CD1c-positive myeloid dendritic cell (primary cell): Measurements from ENCODE around the gene EFNB2.

ENCODE experiments used
- DNase-seq: peaks from one replicate; pipeline ENCODE4 v3.0.0-alpha.2; 2016; ENCODE audit errors: extremely low spot score

EFNB2 gene

DNA sequence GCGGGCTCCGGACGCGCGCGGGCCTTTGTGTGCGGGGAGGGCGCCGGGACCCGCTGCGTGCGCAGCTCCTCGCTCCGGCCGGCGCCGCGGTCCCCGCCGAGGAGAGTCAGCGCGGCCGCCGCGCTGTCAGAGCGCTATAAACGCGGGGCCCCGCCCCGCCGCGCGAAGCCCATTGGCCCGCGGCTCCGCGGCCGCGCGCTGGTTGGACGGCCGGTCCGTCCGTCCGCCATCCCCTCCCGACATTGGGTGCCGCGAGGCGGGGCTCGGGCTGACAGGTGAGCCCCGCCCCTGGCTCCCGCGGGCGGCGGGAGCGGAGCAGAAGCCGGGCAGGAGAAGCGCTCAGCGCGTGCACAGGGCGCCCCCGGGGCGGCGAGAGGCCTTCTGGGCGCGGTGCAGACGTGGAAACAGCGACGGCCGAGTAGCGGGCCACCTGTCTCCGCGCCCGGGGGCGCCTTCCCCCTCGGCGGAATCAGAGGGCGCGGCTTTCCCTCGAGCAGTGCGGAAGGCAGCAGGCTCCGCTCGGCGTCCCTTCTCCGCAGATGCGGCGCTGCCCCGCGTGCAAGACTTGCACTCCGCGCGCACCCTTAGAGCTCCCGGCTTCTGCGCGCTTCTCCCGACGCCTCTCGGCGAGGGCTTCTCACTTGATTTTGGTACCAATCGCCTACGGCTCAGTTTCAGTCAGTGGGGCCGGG is at the start of gene EFNB2:
Gene EFNB2, minus strand, starts transcription at position 111 of the 692 bp plus-strand sequence. CDS start 698 bp downstream, outside the sequence.
- peak; percentile 95 for DNase-seq

DNA sequence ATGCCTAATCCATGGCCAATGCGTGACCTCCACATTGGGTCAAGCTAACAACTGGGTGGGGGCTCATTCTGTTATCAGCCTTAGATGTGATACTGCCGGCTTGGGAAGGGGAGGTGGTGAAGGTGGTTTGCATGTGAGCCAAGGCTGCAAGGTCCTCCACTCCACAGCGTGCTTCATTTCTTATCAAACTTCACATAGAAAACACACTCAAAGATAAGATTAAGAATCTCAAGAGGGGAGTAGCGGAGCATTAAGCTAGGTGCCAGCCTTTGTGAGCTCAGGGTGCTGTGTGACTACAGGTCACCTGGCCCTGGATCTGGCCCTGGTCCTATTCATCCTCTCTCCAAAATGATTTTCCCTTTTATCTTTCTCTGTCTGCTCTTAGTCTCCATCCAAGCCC is 45.8 kb upstream of the EFNB2 start:
- DNase-seq = no peak

GRCh38 chr13:106575896-106576295 is 40.4 kb upstream of the EFNB2 start:
- no peak for DNase-seq

DNA sequence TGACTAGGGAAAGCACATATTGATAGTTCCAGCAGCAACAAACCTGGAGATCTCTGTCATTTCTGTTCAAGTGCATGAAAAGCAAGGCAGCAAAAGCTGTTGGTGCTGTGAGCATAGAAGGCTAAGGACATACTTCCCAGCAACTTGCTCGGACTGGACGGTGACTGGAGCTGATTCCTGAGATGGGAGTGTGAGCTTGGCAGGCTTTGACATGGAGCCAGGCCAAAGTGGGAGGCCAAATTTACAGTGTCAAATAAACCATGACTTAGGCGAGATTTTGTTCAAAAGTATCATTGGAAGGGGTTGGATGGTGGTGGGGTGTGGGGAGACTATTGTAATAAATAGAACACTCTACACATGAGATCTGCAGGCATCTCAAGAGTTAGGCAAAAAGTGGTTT is 38.4 kb upstream of the EFNB2 start:
- DNase-seq = no peak

DNA sequence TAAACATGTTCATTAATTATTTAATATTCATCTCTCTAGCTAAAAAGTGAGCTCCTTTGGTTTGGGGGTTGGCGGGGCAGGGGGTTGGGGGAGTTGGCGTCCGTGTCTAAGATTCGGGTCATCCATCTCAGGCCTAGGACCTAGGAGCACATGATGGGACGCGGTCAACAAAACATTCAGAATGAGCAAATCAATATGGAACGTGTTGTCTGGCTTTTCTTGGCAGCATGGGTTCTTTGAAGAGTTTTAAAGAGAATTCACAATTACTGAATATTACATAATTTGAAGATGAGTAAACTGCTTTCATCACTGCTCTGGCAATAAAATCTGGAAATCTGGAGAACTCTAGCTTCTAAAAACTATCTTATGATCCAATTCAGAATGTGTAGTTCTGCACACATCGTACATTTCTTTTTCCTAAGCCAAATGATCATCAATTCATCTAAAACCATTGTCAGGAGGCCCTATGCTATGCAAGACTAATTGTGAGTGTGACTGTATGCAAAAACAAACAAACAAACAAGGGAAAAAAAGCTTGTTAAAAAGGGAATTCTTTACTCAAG is 37.9 kb upstream of the EFNB2 start:
- DNase-seq = no peak

DNA sequence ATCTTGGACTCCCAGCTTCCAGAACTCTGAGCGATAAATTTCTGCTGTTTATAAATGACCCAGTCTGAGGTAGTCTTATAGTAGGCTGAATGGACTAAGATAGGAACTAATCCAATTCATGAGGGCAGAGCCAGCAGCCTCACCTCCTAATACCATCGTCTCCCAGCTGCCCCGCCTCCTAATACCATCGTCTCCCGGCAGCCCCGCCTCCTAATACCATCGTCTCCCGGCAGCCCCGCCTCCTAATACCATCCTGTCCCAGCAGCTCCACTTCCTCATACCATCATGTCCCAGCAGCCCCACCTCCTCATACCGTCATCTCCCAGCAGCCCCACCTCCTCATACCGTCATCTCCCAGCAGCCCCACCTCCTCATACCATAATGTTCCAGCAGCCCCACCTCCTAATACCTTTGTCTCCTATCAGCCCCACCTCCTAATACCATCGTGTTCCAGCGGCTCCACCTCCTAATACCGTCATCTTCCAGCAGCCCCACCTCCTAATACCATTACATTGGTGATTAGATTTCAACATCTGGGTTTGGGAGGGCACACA is 34.9 kb upstream of the EFNB2 start:
- DNase-seq = peak; percentile 61

DNA sequence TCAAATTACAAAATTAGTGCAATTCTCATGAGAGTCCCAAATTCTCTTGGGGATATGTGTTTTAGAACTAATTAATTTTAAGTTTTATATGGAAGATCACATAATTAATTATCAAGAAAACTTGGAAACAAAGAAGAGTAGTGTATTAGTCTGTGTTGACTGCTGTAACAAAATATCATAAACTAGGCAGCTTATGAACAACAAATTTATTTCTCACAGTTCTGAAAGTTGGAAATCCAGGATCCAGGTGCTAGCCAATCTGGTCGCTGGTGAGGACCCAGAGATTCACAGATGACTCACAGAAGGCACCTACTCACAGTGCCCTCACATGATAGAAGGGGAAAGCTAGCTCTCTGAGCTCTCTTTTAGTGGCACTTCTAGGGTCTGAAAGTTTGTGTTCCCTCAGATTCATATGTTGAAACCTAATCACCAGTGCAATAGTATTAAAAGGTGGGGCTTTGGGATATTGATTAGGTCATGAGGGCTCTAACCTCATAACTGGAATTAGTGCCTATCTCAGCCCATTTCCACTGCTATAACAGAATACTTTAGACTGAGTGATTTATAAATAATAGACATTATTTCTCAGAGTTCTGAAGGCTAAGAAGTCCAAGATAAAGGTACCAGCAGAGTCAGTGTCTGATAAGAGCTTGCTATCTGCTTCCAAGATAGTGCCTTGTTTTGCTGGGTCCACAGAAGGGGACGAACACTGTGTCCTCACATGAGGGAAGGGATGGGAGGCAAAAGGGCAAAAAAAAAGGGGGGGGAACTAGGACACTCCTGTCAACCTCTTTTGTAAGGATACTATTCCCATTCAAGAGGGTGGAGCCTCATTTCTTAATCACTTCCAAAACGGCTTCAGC is 34.0 kb upstream of the EFNB2 start:
- DNase-seq = no peak

- DNase-seq = no peak
Observed at GRCh38 chr13:106568299-106569003, 33.0 kb upstream of the EFNB2 start.

GRCh38 chr13:106567474-106568298 is 32.2 kb upstream of the EFNB2 start, which contains the start of gene ARGLU1:
TSS of gene ARGLU1 (minus strand) at chr13:106568137. CDS start at chr13:106567919, 218 bp downstream.
- DNase-seq = peak; percentile 97

DNA sequence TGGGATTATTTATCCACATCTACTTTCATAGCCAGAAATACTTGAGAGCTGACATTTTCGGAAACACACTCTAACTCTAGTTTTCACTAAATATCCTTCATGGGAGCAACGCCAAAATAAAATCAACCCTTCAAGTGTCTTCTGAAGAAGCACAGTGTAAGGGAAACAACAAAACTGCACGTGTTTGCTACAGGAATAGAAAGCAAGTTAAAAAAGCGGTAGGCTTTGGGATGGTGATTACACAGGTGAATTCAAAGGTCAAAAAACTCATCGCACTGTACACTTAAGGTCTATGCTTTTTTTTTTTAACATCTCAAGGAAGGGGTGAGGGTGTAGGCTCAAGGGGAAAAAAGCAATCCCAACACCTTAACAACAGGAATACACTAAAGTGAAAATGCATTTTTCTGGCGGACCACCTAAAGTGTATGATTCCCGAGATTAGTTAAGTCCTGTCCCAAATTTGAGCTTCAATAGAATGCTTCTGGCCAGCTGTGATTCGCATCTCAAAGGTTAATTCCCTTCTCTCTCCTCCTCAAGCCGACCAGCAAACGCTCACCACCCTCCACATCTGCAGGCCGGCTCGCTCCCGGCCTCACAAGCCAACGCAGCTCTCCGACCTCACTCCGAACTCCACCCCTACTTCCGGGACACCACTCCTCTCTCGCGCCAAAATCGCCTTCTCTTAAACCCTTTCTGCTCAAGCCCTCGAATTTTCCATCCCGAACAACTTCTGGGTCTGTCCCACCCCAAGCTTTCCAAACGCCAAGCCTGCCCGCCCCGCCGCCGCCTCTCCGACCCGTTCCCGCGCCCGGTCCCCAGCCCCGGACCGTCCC is 31.4 kb upstream of the EFNB2 start:
- peak; percentile 49 for DNase-seq

DNA sequence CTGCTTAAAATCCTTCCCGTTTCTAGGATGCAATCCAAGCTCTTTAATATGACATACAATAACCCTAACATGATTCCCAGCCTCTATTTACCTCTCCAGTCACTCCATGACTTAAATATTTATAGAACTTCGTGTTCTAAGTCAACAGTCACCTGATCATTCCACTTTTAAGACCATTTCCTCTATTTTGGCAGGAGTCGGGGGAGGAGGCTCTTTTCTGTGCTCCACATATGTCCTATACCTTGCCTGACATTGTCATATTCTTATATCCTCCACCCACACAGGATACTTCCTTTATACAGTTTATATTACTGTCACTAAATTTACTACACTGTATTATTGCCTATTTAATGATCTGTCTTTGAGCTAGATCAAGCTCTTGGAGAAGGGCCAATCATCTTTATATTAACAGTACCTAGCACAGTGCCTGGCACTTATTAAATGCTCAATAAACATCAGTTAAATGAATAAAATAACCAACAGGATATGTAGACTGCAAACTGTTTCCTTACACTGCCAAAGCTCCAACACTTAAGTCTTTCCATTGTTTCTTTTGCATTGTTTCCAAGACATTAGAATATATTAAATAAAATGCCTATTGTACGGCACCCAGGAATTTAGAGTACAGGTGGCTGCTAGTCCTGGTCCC is 29.8 kb upstream of the EFNB2 start:
- DNase-seq = peak; percentile 66

GRCh38 chr13:106562301-106562700 is 26.8 kb upstream of the EFNB2 start:
- no peak for DNase-seq

DNA sequence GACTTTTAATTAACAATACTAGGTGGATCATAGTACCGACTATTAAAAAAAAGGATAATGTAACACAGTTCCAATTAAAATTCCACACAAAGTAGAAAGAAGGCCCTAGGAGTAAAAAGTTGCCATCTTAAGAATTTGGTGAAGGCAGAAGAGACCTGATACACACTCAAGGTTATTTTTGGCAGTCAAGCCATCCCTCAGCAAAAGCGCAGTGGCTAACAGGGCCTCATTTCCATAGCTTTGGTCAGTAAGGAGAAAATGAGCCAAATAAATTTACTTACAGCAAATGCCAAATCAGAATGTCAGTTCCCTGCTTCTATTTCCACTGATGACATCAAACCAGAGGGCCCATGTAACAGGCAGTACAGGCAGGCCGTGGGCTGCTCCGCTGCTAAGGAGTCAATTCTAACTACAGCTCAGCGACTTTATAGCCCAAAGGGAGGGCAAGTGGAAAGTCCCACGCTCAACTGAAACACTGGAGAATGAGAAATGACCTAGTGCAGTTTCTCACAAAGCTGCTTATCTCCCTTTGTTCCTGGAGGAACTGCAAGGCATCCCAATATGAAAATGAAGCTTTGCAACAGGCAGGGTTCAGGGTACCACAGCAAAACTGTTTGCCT is 26.2 kb upstream of the EFNB2 start:
- peak; percentile 25 for DNase-seq

- no peak for DNase-seq
Observed at GRCh38 chr13:106560821-106561220, 25.4 kb upstream of the EFNB2 start.

- DNase-seq = no peak
Observed at GRCh38 chr13:106558527-106558926, 23.1 kb upstream of the EFNB2 start.

DNA sequence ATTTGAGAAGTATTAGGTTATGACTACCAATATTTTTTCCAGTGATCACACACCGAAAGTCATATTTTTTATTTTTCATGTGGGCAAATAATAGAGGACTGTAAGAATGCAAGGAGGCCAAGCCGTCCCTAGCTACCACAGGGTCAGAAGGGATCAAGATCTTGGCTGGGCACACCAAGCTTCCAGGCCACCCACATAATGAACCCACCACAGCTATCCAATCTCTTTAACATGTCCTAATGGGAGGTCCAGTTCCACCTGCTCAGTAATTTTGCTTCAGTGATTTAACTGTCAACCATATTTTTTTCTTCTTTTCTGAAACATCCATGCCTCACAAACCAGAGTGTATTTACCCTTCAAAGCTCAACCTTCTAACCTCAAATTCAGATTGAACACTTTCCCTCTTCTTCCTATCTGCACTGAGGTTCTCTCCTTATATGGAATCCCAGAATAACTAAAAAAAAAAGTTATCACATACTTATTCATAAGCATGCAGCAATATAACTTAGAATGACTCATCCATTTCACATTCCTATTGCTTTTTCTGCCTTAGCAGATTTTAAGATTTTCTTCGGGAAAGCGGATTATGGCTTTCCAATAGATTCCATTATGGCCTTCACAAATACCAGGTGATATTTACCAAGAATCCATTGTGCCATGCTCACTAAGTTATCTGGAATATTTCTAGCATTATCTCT is 20.3 kb upstream of the EFNB2 start:
- no peak for DNase-seq

DNA sequence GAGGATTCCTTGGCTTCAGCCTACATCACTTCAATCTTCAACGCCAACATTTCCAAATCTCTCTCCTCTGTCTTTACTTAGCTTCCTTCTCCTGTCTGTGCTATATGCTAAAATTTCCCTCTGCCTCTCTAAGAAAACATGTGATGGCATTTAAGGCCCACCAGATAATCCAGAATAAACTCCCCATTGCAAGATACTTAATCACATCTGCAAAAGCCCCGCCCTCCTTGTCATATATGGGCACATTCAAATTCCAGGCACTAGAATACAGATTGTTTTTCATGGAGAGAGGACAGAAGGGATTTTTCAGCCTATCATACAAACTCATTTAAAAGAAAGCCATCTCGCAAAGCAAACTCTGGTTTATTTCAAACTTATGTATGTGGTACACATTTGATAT is 16.3 kb upstream of the EFNB2 start:
- DNase-seq = no peak

DNA sequence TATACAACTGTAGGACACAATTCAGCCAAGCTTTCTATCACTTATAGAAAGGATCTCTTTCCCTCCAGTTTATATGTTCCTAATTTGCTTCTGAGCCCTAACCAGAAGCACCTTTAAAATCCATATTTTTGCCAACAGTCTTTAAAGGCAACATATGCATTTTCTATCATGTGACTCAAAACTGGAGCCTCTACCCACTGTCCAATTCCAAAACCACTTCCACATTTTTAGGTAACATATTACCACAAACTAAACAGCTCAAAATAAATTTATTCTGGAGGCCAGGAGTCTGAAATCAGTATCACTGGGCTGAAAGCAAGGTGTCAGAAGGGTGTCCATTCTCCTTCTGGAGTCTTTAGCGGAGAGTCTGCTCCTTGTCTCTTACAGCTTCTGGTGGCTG is 15.9 kb upstream of the EFNB2 start:
- peak; percentile 50 for DNase-seq
